ENCODE measurements around the gene UBE2J1. TPM values are rescaled to one million over a fixed set of nuclear protein-coding genes. Genes with fewer than 3 reads are reported as not detected.
"Not testable (repeated sequence)": the region's sequence is repeated elsewhere in the genome, so short reads cannot be mapped to it uniquely, and the experiment has no call there.

Gene UBE2J1
- total RNA-seq, 1 experiment from 2014 or later = 23.3 TPM

DNA sequence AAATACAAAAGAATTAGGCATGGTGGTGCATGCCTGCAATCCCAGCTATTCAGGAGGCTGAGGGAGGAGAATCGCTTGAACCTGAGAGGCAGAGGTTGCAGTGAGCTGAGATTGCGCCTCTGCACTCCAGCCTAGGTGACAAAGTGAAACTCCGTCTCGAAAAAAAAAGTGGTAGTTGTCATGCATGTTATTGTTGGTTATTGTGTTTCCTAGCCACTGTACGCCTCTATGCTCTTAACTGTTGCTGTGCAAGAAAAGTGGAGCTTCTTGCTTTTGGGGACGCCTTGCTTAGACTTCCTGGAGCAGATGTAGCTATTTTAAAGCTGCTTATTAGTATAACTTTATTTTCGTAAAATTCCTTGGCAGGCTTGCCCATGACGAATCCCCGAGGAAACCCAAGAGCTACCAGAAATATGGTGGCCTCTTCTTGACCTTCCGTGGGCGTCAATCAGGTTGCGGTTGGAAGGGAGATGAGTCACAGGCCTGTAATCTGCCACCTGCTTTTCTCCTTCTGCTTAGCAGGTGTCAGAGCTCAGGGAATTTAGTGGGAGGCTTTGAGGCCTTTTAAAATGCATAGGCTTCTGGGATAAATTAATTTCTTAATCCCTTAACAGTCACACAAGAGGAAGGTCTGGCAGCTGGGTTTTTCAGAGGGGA lies 54.7 kb downstream of the UBE2J1 start (continued):
- TF ChIP-seq, protein P1, sequence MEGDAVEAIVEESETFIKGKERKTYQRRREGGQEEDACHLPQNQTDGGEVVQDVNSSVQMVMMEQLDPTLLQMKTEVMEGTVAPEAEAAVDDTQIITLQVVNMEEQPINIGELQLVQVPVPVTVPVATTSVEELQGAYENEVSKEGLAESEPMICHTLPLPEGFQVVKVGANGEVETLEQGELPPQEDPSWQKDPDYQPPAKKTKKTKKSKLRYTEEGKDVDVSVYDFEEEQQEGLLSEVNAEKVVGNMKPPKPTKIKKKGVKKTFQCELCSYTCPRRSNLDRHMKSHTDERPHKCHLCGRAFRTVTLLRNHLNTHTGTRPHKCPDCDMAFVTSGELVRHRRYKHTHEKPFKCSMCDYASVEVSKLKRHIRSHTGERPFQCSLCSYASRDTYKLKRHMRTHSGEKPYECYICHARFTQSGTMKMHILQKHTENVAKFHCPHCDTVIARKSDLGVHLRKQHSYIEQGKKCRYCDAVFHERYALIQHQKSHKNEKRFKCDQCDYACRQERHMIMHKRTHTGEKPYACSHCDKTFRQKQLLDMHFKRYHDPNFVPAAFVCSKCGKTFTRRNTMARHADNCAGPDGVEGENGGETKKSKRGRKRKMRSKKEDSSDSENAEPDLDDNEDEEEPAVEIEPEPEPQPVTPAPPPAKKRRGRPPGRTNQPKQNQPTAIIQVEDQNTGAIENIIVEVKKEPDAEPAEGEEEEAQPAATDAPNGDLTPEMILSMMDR (IDR thresholded peaks at IDR 0.05 in 2 of 3, conservative IDR thresholded peaks at IDR 0.05 in 1 of 3; ENCODE audit: borderline replicate concordance in 1 of 3, insufficient read depth in 1 of 3, low read depth in 2 of 3, low read length in 2 of 3) = no peak
- TF ChIP-seq EZH2phosphoT487 (IDR thresholded peaks at IDR 0.05; ENCODE audit: borderline replicate concordance) = no peak
- no peak for TF ChIP-seq POLR2A (IDR thresholded peaks at IDR 0.05; ENCODE audit: borderline replicate concordance, extremely low read depth, insufficient read depth, insufficient read length)
- peak; percentile 78 for TF ChIP-seq CEBPB (IDR thresholded peaks at IDR 0.05; ENCODE audit: low read depth)

DNA sequence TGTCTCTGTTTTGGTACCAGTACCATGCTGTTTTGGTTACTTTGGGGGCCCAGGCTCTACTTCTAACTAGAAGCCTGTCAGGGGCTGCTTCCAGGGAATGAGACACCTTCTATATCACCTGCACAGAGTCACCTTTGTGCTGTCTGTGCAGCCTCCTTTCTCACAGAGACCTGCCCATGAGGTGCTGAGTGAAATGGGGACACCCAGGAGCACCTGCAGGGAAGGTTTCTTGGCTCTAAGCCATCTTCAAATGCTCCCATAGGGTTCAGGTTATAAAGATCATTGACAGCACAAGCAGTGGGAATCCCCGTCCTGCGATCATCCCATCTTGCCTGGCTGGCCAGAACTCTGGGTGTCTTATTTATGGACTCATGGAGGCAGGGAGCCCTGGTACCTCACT lies 56.5 kb downstream of the UBE2J1 start:
- intact Hi-C loops (cut with micrococcal nuclease) = loop anchor here (5.0 kb wide), 1 partner anchor 56 kb away; the partner anchor contains the start of gene UBE2J1
- H3K27ac ChIP-seq (ENCODE audit: low read depth, low read length) = no peak overlapping the region
- no peak overlapping the region for H3K4me2 ChIP-seq (ENCODE audit: low read length)
- H3K79me2 ChIP-seq (ENCODE audit: insufficient read depth, low read length) = no peaks in the 10 kb centered on the region
- no peak overlapping the region for H2AFZ ChIP-seq (ENCODE audit: low read depth, low read length, poor library complexity, severe bottlenecking)
- H3K9me2 ChIP-seq (ENCODE audit: insufficient read depth) = no peaks in the 10 kb centered on the region
- peaks cover 11% of the 10 kb centered on the region; the same call in 1 of the 2 replicates for H3K27me3 ChIP-seq (ENCODE audit: insufficient read depth, low read length)
- no peak overlapping the region for H3K9ac ChIP-seq (ENCODE audit: low read length)
- ChIA-PET CTCF (no interaction called here), POLR2A (no interaction called here), RAD21 (ENCODE audit: low non-redundant PET in 1 of 2, low total read pairs in 2 of 2, uncharacterized antibody in 2 of 2, unreplicated experiment in 2 of 2) (no interaction called here)
- peaks cover 20 to 33% of the 10 kb centered on the region in 2 experiments for H3K4me1 ChIP-seq (ENCODE audit: control insufficient read depth in 1 of 2, insufficient read depth in 2 of 2, low read length in 2 of 2)
- TF ChIP-seq ELF1 (IDR thresholded peaks at IDR 0.05; ENCODE audit: borderline replicate concordance, low read depth) (no peak), ZFX (IDR thresholded peaks at IDR 0.05) (no peak), POLR2AphosphoS5 (IDR thresholded peaks at IDR 0.05; ENCODE audit: low read depth, low read length) (no peak), SP1 (IDR thresholded peaks at IDR 0.05; ENCODE audit: low read depth) (no peak), YY1 (IDR thresholded peaks at IDR 0.05; ENCODE audit: extremely low read depth, insufficient replicate concordance, low read depth, low read length) (no peak), ZNF274 (IDR thresholded peaks at IDR 0.05; ENCODE audit: low read depth, low read length) (no peak), JUND (IDR thresholded peaks at IDR 0.05) (no peak), RAD21 (IDR thresholded peaks at IDR 0.05; ENCODE audit: low read depth) (no peak)
- TF ChIP-seq, protein P2, sequence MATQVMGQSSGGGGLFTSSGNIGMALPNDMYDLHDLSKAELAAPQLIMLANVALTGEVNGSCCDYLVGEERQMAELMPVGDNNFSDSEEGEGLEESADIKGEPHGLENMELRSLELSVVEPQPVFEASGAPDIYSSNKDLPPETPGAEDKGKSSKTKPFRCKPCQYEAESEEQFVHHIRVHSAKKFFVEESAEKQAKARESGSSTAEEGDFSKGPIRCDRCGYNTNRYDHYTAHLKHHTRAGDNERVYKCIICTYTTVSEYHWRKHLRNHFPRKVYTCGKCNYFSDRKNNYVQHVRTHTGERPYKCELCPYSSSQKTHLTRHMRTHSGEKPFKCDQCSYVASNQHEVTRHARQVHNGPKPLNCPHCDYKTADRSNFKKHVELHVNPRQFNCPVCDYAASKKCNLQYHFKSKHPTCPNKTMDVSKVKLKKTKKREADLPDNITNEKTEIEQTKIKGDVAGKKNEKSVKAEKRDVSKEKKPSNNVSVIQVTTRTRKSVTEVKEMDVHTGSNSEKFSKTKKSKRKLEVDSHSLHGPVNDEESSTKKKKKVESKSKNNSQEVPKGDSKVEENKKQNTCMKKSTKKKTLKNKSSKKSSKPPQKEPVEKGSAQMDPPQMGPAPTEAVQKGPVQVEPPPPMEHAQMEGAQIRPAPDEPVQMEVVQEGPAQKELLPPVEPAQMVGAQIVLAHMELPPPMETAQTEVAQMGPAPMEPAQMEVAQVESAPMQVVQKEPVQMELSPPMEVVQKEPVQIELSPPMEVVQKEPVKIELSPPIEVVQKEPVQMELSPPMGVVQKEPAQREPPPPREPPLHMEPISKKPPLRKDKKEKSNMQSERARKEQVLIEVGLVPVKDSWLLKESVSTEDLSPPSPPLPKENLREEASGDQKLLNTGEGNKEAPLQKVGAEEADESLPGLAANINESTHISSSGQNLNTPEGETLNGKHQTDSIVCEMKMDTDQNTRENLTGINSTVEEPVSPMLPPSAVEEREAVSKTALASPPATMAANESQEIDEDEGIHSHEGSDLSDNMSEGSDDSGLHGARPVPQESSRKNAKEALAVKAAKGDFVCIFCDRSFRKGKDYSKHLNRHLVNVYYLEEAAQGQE (IDR thresholded peaks at IDR 0.05; ENCODE audit: low read depth) = no peak
- TF ChIP-seq, protein P3, sequence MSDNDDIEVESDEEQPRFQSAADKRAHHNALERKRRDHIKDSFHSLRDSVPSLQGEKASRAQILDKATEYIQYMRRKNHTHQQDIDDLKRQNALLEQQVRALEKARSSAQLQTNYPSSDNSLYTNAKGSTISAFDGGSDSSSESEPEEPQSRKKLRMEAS (IDR thresholded peaks at IDR 0.05) = no peak
- no peaks in the 10 kb centered on the region for H4K20me1 ChIP-seq (ENCODE audit: insufficient read depth)
- H3K36me3 ChIP-seq (ENCODE audit: control insufficient read depth in 1 of 2, insufficient read depth in 2 of 2, low read length in 2 of 2) = no peaks in the 10 kb centered on the region
- BruUV-seq (replicated peaks) = no TSS peak
- DNase-seq (ENCODE audit: low read depth, low spot score) (no peak), ATAC-seq (no peak)
- H3K9me3 ChIP-seq (ENCODE audit: control insufficient read depth in 1 of 2, insufficient read depth in 1 of 2, low read depth in 1 of 2, low read length in 2 of 2) = no peaks in the 10 kb centered on the region
- no peak overlapping the region for H3K4me3 ChIP-seq (replicated peaks in 1 of 2; ENCODE audit: low read depth in 1 of 2, low read length in 2 of 2)

DNA sequence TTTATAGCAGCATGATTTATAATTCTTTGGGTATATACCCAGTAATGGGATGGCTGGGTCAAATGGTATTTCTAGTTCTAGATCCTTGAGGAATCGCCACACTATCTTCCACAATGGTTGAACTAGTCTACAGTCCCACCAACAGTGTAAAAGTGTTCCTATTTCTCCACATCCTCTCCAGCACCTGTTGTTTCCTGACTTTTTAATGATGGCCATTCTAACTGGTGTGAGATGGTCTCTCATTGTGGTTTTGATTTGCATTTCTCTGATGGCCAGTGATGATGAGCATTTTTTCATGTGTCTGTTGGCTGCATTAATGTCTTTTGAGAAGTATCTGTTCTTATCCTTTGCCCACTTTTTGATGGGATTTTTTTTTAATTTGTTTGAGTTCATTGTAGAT lies 57.4 kb downstream of the UBE2J1 start:
- H3K9ac ChIP-seq (ENCODE audit: low read length); DNase-seq (ENCODE audit: low read depth, low spot score); H3K9me3 ChIP-seq (ENCODE audit: control insufficient read depth in 1 of 2, insufficient read depth in 1 of 2, low read depth in 1 of 2, low read length in 2 of 2); H3K79me2 ChIP-seq (ENCODE audit: insufficient read depth, low read length); BruUV-seq (replicated peaks); H3K9me2 ChIP-seq (ENCODE audit: insufficient read depth); POLR2A ChIA-PET; H3K4me2 ChIP-seq (ENCODE audit: low read length); H4K20me1 ChIP-seq (ENCODE audit: insufficient read depth); H3K27ac ChIP-seq (ENCODE audit: low read depth, low read length); H2AFZ ChIP-seq (ENCODE audit: low read depth, low read length, poor library complexity, severe bottlenecking); H3K36me3 ChIP-seq (ENCODE audit: control insufficient read depth in 1 of 2, insufficient read depth in 2 of 2, low read length in 2 of 2); RAD21 ChIA-PET (ENCODE audit: low non-redundant PET in 1 of 2, low total read pairs in 2 of 2, uncharacterized antibody in 2 of 2, unreplicated experiment in 2 of 2); H3K4me3 ChIP-seq (replicated peaks in 1 of 2; ENCODE audit: low read depth in 1 of 2, low read length in 2 of 2); ATAC-seq; CTCF ChIA-PET: not testable (repeated sequence)
- intact Hi-C loops (cut with micrococcal nuclease) = loop anchor here (5.0 kb wide), 1 partner anchor 57 kb away; the partner anchor contains the start of gene UBE2J1
- Histone ChIP-seq H3K27me3 (ENCODE audit: insufficient read depth, low read length) (peaks cover 11% of the 10 kb centered on the region; the same call in 1 of the 2 replicates), H3K4me1 (ENCODE audit: control insufficient read depth in 1 of 2, insufficient read depth in 2 of 2, low read length in 2 of 2) (peaks cover 20 to 33% of the 10 kb centered on the region in 2 experiments)
